HCT116 (cell line): Measurements from ENCODE around the gene CYP20A1. TPM values are rescaled to one million over a fixed set of nuclear protein-coding genes. Genes with fewer than 3 reads are reported as not detected.

Experiments used
- ATAC-seq: fragments of 200-7000 bp; cut with Tn5 transposase; 2 replicates; pipeline ENCODE4 v1.9.1; 2020; ENCODE audit warnings: mild to moderate bottlenecking, moderate library complexity
- BruUV-seq: library from RNA; stranded (reverse); fragments of 400-500 nt; replicated peaks from 2 replicates; lab custom pipeline; 2021; lab: Mats Ljungman, UMichigan
- CTCF ChIA-PET: fragments of 300-600 bp; sonication (Branson Sonifier 250); formaldehyde crosslinking; loops from one replicate; lab custom pipeline; 2021; ENCODE audit warnings: antibody characterized with exemption; lab: Charles Lee
- POLR2A ChIA-PET: fragments of 300-600, 350-600 bp; sonication (Branson Sonifier 250); formaldehyde crosslinking; loops from one replicate; lab custom pipeline; 2021; ENCODE audit warnings: antibody characterized with exemption; lab: Charles Lee
- RAD21 ChIA-PET, 2 experiments: fragments of 300-600 bp; sonication (Branson Sonifier 250); formaldehyde crosslinking; loops; one replicate each; lab custom pipeline; 2023; ENCODE audit warnings: low total read pairs in 2 of 2; ENCODE audit not compliant: uncharacterized antibody in 2 of 2, unreplicated experiment in 2 of 2, low non-redundant PET in 1 of 2; lab: Charles Lee
- DNase-seq: peaks from one replicate; pipeline ENCODE4 v3.0.0-alpha.2; 2010; ENCODE audit warnings: low read depth, low spot score
- H2AFZ ChIP-seq: fragments of 200-600 bp; shearing (Covaris generic), sonication (generic); 2 replicates; pipeline ENCODE4 v1.6.1; 2017; ENCODE audit warnings: low read depth, mixed run types, mixed read lengths, antibody characterized with exemption, low read length; ENCODE audit not compliant: poor library complexity, severe bottlenecking
- H3K27ac ChIP-seq: 2 replicates; pipeline ENCODE4 v1.5.1; 2012; ENCODE audit warnings: low read depth, low read length
- H3K27me3 ChIP-seq: fragments of 200-600 bp; sonication (generic); 2 replicates; pipeline ENCODE4 v1.6.1; 2016; ENCODE audit warnings: mixed run types, low read length, mixed read lengths; ENCODE audit not compliant: insufficient read depth
- H3K36me3 ChIP-seq, 2 experiments: fragments of 200-500 bp in 1 of 2; fragments of 200-600 bp in 1 of 2; sonication (Bioruptor generic) in 1 of 2; sonication (generic) in 1 of 2; 2 replicates each; pipeline versions ENCODE4 v1.5.1 to v1.6.1; 2014 to 2016; ENCODE audit warnings: low read length in 2 of 2, inconsistent platforms in 1 of 2, mixed read lengths in 1 of 2, mixed run types in 1 of 2; ENCODE audit not compliant: insufficient read depth in 2 of 2, control insufficient read depth in 1 of 2
- H3K4me1 ChIP-seq, 2 experiments: fragments of 200-600 bp in 1 of 2; sonication (generic) in 1 of 2; 2 replicates each; pipeline versions ENCODE4 v1.5.1 to v1.6.1; 2012 to 2017; ENCODE audit warnings: low read length in 2 of 2, inconsistent platforms in 1 of 2, mild to moderate bottlenecking in 1 of 2, mixed read lengths in 1 of 2, mixed run types in 1 of 2, moderate library complexity in 1 of 2; ENCODE audit not compliant: insufficient read depth in 2 of 2, control insufficient read depth in 1 of 2
- H3K4me2 ChIP-seq: fragments of 200-600 bp; sonication (generic); 2 replicates; pipeline ENCODE4 v1.6.1; 2017; ENCODE audit warnings: mixed run types, low read length, mixed read lengths
- H3K4me3 ChIP-seq, 2 experiments: fragments of 200-600 bp in 1 of 2; sonication (generic) in 1 of 2; replicated peaks in 1 of 2; 2 replicates each; pipeline ENCODE4 v1.5.1; 2011 to 2016; ENCODE audit warnings: low read length in 2 of 2, control low read depth in 1 of 2, low read depth in 1 of 2, mild to moderate bottlenecking in 1 of 2, mixed read lengths in 1 of 2, mixed run types in 1 of 2
- H3K79me2 ChIP-seq: fragments of 200-600 bp; sonication (generic); 2 replicates; pipeline ENCODE4 v1.6.1; 2017; ENCODE audit warnings: mild to moderate bottlenecking, mixed run types, low read length, moderate library complexity, mixed read lengths; ENCODE audit not compliant: insufficient read depth
- H3K9ac ChIP-seq: fragments of 200-600 bp; sonication (generic); 2 replicates; pipeline ENCODE4 v1.6.1; 2016; ENCODE audit warnings: low read length, mixed read lengths
- H3K9me2 ChIP-seq: fragments of 200-600 bp; sonication (generic), shearing (Covaris generic); 2 replicates; pipeline ENCODE4 v1.6.1; 2017; ENCODE audit warnings: mixed run types, mild to moderate bottlenecking, moderate library complexity; ENCODE audit not compliant: insufficient read depth
- H3K9me3 ChIP-seq, 2 experiments: fragments of 200-500 bp in 1 of 2; fragments of 200-600 bp in 1 of 2; sonication (Bioruptor generic) in 1 of 2; sonication (generic) in 1 of 2; 2 replicates each; pipeline ENCODE4 v1.6.1; 2014 to 2017; ENCODE audit warnings: low read length in 2 of 2, mixed read lengths in 2 of 2, inconsistent platforms in 1 of 2, low read depth in 1 of 2, mild to moderate bottlenecking in 1 of 2, mixed run types in 1 of 2, moderate library complexity in 1 of 2; ENCODE audit not compliant: control insufficient read depth in 1 of 2, insufficient read depth in 1 of 2
- H4K20me1 ChIP-seq: fragments of 200-600 bp; sonication (generic), shearing (Covaris generic); 2 replicates; pipeline ENCODE4 v1.6.1; 2017; ENCODE audit warnings: mixed run types, mild to moderate bottlenecking, moderate library complexity; ENCODE audit not compliant: insufficient read depth
- CBX3 ChIP-seq: IDR thresholded peaks from 2 replicates; pipeline ENCODE4 v1.6.1; 2012; ENCODE audit warnings: low read depth
- CEBPB ChIP-seq: IDR thresholded peaks from 2 replicates; pipeline ENCODE4 v1.6.1; 2012; ENCODE audit warnings: low read depth
- YY1 ChIP-seq: IDR thresholded peaks from 2 replicates; pipeline ENCODE4 v1.6.1; 2011; ENCODE audit warnings: low read length, low read depth, moderate library complexity, mild to moderate bottlenecking; ENCODE audit not compliant: insufficient replicate concordance; ENCODE audit errors: extremely low read depth
- ZFX ChIP-seq: fragments of 450-650 bp; IDR thresholded peaks from 2 replicates; pipeline ENCODE4 v1.6.1; 2017
- ZNF274 ChIP-seq: fragments of 200-500 bp; sonication (Bioruptor generic); IDR thresholded peaks from 2 replicates; pipeline ENCODE4 v1.6.1; 2014; ENCODE audit warnings: mild to moderate bottlenecking, low read depth, low read length, inconsistent platforms
- intact Hi-C: fragments of 100-400 bp; cut with micrococcal nuclease; formaldehyde crosslinking; loops from 2 replicates; pipeline ENCODE4 v1.10.0; 2022
- total RNA-seq: library from RNA; stranded (reverse); gene quantifications from one replicate; pipeline ENCODE4 v1.2.1, GENCODE V29; 2021; ENCODE audit not compliant: unreplicated experiment

Gene CYP20A1
- total RNA-seq, 1 experiment from 2014 or later, result 10.0 TPM

DNA sequence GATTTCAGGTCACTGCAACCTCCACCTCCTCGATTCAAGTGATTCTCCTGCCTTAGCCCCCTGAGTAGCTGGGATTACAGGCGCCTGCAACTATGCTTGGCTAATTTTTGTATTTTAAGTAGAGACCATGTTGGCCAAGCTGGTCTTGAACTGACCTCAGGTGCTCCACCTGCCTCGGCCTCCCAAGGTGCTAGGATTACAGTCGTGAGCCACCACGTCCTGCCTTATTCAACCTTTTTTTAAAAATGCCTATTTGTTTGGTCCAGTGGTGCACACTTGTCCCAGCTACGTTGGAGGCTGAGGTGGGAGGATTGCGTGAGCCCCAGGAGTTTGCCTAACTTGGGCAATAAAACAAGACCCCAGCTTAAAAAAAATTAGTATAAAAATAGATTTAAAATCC, 43.3 kb downstream of the CYP20A1 start:
- no peak overlapping the region for H3K9ac ChIP-seq
- ChIA-PET POLR2A (no interaction called here), RAD21 (no interaction called here), CTCF (no interaction called here)
- ATAC-seq, result no peak
- BruUV-seq, result no TSS peak
- H3K27me3 ChIP-seq, result no peaks in the 10 kb centered on the region
- DNase-seq, result no peak
- H3K9me2 ChIP-seq, result no peaks in the 10 kb centered on the region
- H3K9me3 ChIP-seq, result no peaks in the 10 kb centered on the region
- TF ChIP-seq YY1 (no peak), ZNF274 (no peak), CBX3 (no peak), CEBPB (no peak)
- no peak overlapping the region for H3K4me2 ChIP-seq
- H3K79me2 ChIP-seq, result no peaks in the 10 kb centered on the region
- peaks cover 26 to 32% of the 10 kb centered on the region in 2 experiments for H3K4me1 ChIP-seq
- H3K27ac ChIP-seq, result peak overlapping the region; percentile 71; the same call in 1 of the 2 replicates
- no peak overlapping the region for H2AFZ ChIP-seq
- H4K20me1 ChIP-seq, result no peaks in the 10 kb centered on the region
- peaks cover 7 to 8% of the 10 kb centered on the region in 2 experiments; a peak in 1 of 4 replicates for H3K36me3 ChIP-seq
- no peak overlapping the region for H3K4me3 ChIP-seq
- intact Hi-C loops, result no loop called here

DNA sequence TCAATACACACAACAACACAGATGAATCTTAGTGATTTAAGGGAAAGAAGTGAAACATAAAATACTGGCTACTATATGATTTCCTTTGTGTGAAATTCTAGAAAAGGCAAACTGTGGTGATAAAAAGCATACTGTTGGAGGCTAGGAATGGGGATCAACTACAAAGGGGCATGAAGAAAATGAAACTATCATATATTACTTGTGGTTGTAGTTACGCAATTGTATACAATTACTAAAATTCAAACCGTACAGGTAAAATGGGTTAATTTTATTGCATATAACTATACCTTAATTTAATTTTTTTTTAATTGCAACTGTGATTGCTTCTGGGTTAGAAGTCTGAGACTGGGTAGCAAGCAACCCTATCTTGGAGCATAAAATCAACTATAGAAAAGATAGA, 47.7 kb downstream of the CYP20A1 start:
- H3K9me3 ChIP-seq, result no peaks in the 10 kb centered on the region
- ChIA-PET CTCF (no interaction called here), RAD21 (no interaction called here), POLR2A (no interaction called here)
- peaks cover 2 to 6% of the 10 kb centered on the region in 2 experiments; a peak in 1 of 4 replicates for H3K36me3 ChIP-seq
- no peaks in the 10 kb centered on the region for H3K79me2 ChIP-seq
- peaks cover 2 to 8% of the 10 kb centered on the region in 2 experiments for H3K4me1 ChIP-seq
- DNase-seq (no peak), ATAC-seq (no peak)
- H3K9ac ChIP-seq, result no peak overlapping the region
- intact Hi-C loops, result no loop called here
- no peak overlapping the region for H3K4me2 ChIP-seq
- TF ChIP-seq CEBPB, result no peak
- no peak for TF ChIP-seq ZFX
- no peaks in the 10 kb centered on the region for H4K20me1 ChIP-seq
- no peak overlapping the region for H2AFZ ChIP-seq
- BruUV-seq, result no TSS peak
- no peak overlapping the region for H3K27ac ChIP-seq
- H3K4me3 ChIP-seq, result no peak overlapping the region
- H3K9me2 ChIP-seq, result no peaks in the 10 kb centered on the region
- no peaks in the 10 kb centered on the region for H3K27me3 ChIP-seq
